Ovary (tissue), 3 donors: ENCODE data around the gene SLC38A1.

Source experiments
- EP300 ChIP-seq: sonication (generic); formaldehyde crosslinking; IDR thresholded peaks from one replicate; pipeline ENCODE4 v1.6.1; 2017; ENCODE audit warnings: antibody characterized with exemption
- POLR2A ChIP-seq: fragments of 450-650 bp; IDR thresholded peaks from one replicate; pipeline ENCODE4 v1.6.1; 2017; ENCODE audit warnings: antibody characterized with exemption, mild to moderate bottlenecking, moderate library complexity
- TF ChIP-seq, protein P1 (sequence below), 3 donors: fragments of 450-650 bp in 2 of 3; fragments of 200-600 bp in 1 of 3; IDR thresholded peaks; one replicate each; pipeline versions ENCODE4 v1.5.1 to v1.8.0; 2016 to 2022; ENCODE audit warnings: antibody characterized with exemption in 3 of 3, mild to moderate bottlenecking in 1 of 3
- donor health status: DM: no; HTN: no; CAD: no.

GRCh38 chr12:46300910-46301309 lies 32.1 kb upstream of the SLC38A1 start:
- TF ChIP-seq, protein P1, sequence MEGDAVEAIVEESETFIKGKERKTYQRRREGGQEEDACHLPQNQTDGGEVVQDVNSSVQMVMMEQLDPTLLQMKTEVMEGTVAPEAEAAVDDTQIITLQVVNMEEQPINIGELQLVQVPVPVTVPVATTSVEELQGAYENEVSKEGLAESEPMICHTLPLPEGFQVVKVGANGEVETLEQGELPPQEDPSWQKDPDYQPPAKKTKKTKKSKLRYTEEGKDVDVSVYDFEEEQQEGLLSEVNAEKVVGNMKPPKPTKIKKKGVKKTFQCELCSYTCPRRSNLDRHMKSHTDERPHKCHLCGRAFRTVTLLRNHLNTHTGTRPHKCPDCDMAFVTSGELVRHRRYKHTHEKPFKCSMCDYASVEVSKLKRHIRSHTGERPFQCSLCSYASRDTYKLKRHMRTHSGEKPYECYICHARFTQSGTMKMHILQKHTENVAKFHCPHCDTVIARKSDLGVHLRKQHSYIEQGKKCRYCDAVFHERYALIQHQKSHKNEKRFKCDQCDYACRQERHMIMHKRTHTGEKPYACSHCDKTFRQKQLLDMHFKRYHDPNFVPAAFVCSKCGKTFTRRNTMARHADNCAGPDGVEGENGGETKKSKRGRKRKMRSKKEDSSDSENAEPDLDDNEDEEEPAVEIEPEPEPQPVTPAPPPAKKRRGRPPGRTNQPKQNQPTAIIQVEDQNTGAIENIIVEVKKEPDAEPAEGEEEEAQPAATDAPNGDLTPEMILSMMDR (IDR thresholded peaks at IDR 0.05), result no peak
- no peak for TF ChIP-seq POLR2A
- TF ChIP-seq EP300, result no peak
